Heart left ventricle (tissue), 16 donors: ENCODE measurements around the gene ARL6. TPM values are rescaled to one million over a fixed set of nuclear protein-coding genes. Genes with fewer than 3 reads are reported as not detected.

ENCODE experiments used
- ATAC-seq, 4 donors: fragments of 200-7000 bp; cut with Tn5 transposase; one replicate each; pipeline ENCODE4 v1.9.1; 2020 to 2022; ENCODE audit warnings: moderate library complexity in 4 of 4, mild to moderate bottlenecking in 3 of 4, moderate number of reproducible peaks in 1 of 4
- DNase-seq, 5 donors: peaks; one replicate each; pipeline ENCODE4 v3.0.0-alpha.2; 2020
- H3K27ac ChIP-seq, 12 donors: fragments of 200-600 bp; sonication (generic) in 4 of 12; one replicate each; pipeline versions ENCODE4 v1.5.0 to v1.8.0; 2016 to 2022; ENCODE audit warnings: mild to moderate bottlenecking in 2 of 12
- H3K27me3 ChIP-seq, 9 donors: fragments of 200-600 bp; sonication (generic) in 2 of 9; one replicate each; pipeline versions ENCODE4 v1.5.1 to v1.8.0; 2016 to 2022; ENCODE audit warnings: mild to moderate bottlenecking in 3 of 9
- H3K36me3 ChIP-seq, 9 donors: fragments of 200-600 bp; sonication (generic) in 2 of 9; one replicate each; pipeline versions ENCODE4 v1.5.0 to v1.8.0; 2018 to 2022; ENCODE audit warnings: mild to moderate bottlenecking in 2 of 9
- H3K4me1 ChIP-seq, 12 donors: fragments of 200-600 bp; sonication (generic) in 4 of 12; one replicate each; pipeline versions ENCODE4 v1.5.0 to v1.8.0; 2016 to 2022; ENCODE audit warnings: mild to moderate bottlenecking in 3 of 12
- H3K4me3 ChIP-seq, 12 donors: fragments of 200-600 bp; sonication (generic) in 4 of 12; one replicate each; pipeline versions ENCODE4 v1.5.0 to v1.8.0; 2017 to 2022; ENCODE audit warnings: mild to moderate bottlenecking in 9 of 12, moderate library complexity in 4 of 12
- H3K9me3 ChIP-seq, 12 donors: fragments of 200-600 bp; sonication (generic) in 4 of 12; one replicate each; pipeline versions ENCODE4 v1.5.0 to v1.8.0; 2016 to 2022; ENCODE audit warnings: mild to moderate bottlenecking in 1 of 12
- POLR2A ChIP-seq, 2 donors: fragments of 450-650 bp; IDR thresholded peaks; one replicate each; pipeline ENCODE4 v1.6.1; 2017; ENCODE audit warnings: antibody characterized with exemption in 2 of 2, mild to moderate bottlenecking in 2 of 2, moderate library complexity in 2 of 2
- WGBS, 4 donors: extraction: QIAGEN DNeasy Blood & Tissue Kit in 2 of 4; methylation state at CpG; one replicate each; pipeline versions ENCODE4 v1.1.5 to v1.1.7; 2013 to 2018; 5-methylcytosine and 5-hydroxymethylcytosine counted together
- intact Hi-C, 10 donors: fragments of 100-400 bp; cut with DNase I; formaldehyde crosslinking; loops; one replicate each; pipeline versions ENCODE4 v1.11.1 to v1.14.2; 2022
- polyA plus RNA-seq, 2 donors: library from polyadenylated mRNA; stranded (reverse); fragments of 200-250 nt; gene quantifications; one replicate each; pipeline ENCODE4 v1.2.3, GENCODE V29; 2013
- total RNA-seq, 9 donors: library from RNA; depleted of rRNA in 2 of 9; stranded (reverse); fragments of >200 nt in 2 of 9; fragmentation: NEBNext Ultra II Directional in 3 of 9; extraction: Animal tissue kit (Norgen Biotek cat#: 25700) in 3 of 9; gene quantifications; one replicate each; pipeline versions ENCODE4 v1.1.0 to v1.2.4, GENCODE V29; 2016 to 2023
- TF ChIP-seq, protein P1 (sequence below), 12 donors: fragments of 200-600 bp; sonication (generic) in 4 of 12; IDR thresholded peaks; one replicate each; pipeline versions ENCODE4 v1.5.0 to v1.8.0; 2018 to 2022; ENCODE audit warnings: antibody characterized with exemption in 12 of 12, mild to moderate bottlenecking in 5 of 12
- donor health status: ischemic (EF 13 %, LVEDD 7.1; RV severe dilation, severe dysfunction).
- donor health status: healthy with polysubstance abuse.
- donor health status: DM: no; HTN: yes; CAD: no.
- donor health status: DM: no; HTN: no; CAD: no.
- donor health status: ischemic (EF 25% LVEDD 6.9; RV normal size, moderate dysfunction).
- donor health status: ischemic (EF 25% LVEDD 5.7; RV mildly dilated, moderate dysfunction).
- donor health status: healthy.
- donor health status: DM: yes; HTN: yes; CAD: no.
- donor health status: ischemic (EF 35%, LVEDD 5.7; RV mildly dilated, moderate dysfunction).
- donor health status: nonischemic (EF 11% LVEDD 7.7; RV severe dilation, severe dysfunction).
- donor health status: DM: yes; HTN: yes; CAD: no.
- donor health status: PGD.
- donor health status: ischemic (EF 29% LVEDD 5.4; RV normal size, mild dysfunction).
- donor health status: nonischemic (EF 23%, LVEDD 6.1; RV moderate dilation, normal function).

Gene ARL6
- total and polyA plus RNA-seq, 11 donors, result 1.3 to 6.0 (median 3.9) TPM

DNA sequence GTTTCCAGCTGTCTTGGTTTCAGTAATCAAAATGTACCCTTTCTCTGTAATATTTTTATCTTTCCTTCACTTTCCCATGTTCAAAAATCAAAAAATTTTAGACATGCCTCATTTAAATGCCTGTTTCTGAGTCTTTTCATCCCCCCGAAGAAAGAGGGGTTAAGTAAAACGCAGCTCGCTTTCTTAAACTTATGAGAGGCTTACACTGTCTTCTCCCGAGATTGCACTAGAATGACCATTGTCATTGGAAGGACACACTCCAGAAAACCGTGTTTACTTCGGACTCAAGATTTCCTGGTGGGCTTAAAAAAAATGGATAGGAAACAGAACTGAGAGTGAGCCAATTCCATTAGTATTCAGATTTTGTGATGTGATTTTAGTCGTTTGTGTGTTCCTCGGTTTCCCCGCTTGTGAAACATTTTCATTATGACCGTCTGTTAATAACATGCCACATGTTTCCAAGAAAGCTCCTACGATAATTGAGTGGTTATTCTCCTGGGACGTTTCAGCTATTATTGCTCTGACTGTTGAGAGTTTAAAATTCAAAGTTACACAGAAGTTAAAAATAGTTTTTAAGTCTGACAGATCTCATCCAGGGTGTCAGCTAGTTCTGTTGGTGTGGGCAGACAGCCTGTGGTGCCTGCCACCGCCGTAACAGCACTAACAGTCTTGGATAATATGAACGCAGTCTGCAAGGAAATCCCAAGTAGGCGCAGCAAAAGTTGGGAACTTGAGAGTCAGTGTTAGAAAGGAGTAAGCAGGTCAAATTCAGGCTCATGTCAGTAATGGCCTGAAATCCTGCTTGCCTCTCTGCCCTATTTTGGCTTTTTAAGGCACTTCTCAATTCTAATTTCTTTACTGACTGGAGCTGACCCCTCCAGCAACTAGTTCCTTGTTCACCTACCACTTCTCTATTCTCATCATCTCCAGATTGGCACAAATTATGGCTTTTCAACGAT lies 58.8 kb downstream of the ARL6 start:
- Histone ChIP-seq H3K9me3 (no peaks in the 10 kb centered on the region), H3K4me1 (peaks cover 0 to 49% (median 35%) of the 10 kb centered on the region in 12 donors), H3K4me3 (peak overlapping the region; percentile 72 to 98 (median 84)), H3K27me3 (no peaks in the 10 kb centered on the region), H3K36me3 (no peaks in the 10 kb centered on the region), H3K27ac (peak overlapping the region in 11 of 12 donors; percentile 88 to 95 (median 91))
- 6 to 12% (median 10%) methylated on average over 17 of the region's 17 CpGs for WGBS, 4 donors
- DNase-seq (peak in 3 of 5 donors; percentile 24 to 45 (median 44)), ATAC-seq (peak; percentile 31 to 62 (median 47))
- TF ChIP-seq POLR2A (IDR thresholded peaks at IDR 0.05), result no peak
- TF ChIP-seq, protein P1, sequence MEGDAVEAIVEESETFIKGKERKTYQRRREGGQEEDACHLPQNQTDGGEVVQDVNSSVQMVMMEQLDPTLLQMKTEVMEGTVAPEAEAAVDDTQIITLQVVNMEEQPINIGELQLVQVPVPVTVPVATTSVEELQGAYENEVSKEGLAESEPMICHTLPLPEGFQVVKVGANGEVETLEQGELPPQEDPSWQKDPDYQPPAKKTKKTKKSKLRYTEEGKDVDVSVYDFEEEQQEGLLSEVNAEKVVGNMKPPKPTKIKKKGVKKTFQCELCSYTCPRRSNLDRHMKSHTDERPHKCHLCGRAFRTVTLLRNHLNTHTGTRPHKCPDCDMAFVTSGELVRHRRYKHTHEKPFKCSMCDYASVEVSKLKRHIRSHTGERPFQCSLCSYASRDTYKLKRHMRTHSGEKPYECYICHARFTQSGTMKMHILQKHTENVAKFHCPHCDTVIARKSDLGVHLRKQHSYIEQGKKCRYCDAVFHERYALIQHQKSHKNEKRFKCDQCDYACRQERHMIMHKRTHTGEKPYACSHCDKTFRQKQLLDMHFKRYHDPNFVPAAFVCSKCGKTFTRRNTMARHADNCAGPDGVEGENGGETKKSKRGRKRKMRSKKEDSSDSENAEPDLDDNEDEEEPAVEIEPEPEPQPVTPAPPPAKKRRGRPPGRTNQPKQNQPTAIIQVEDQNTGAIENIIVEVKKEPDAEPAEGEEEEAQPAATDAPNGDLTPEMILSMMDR (IDR thresholded peaks at IDR 0.05), result no peak
- intact Hi-C loops, result loop anchor here in 7 of 10 donors (5.0 to 10.0 kb wide), 10 partner anchors 39 to 149 kb away; partner anchors contain the start of genes RIOX2 (in 3 of the 7) and ARL6 (in 1 of the 7)

DNA sequence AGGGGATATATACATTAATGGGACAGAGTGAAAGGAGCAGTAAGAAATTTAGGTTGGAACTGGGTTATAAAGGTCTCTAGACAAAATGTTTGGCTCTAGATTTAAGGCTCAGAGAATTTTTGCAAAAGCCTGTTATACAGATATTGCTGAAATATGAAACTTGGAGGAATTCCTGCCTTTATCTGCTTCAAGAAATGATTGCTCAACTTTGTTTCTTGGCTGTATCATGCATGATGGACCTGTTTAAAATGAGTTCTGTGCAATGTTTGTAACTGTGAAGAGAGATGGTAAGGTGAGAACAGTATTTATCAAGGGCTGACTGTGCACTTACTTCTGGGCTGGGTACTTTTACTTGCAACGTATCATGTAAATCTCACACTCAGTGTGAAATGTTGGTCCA lies 60.5 kb downstream of the ARL6 start:
- WGBS, 4 donors, result 74 to 86% (median 80%) methylated on average over 1 of the region's 1 CpG
- H3K36me3 ChIP-seq, result no peaks in the 10 kb centered on the region
- TF ChIP-seq, protein P1 (IDR thresholded peaks at IDR 0.05), result no peak
- no peak for TF ChIP-seq POLR2A (IDR thresholded peaks at IDR 0.05)
- intact Hi-C loops, result loop anchor here in 5 of 10 donors (10.0 kb wide), 4 partner anchors 50 to 110 kb away; no protein-coding TSS in a partner anchor
- H3K4me1 ChIP-seq, result peaks cover 0 to 61% (median 43%) of the 10 kb centered on the region in 12 donors
- peak overlapping the region in 4 of 12 donors; percentile 5 to 89 (median 77) for H3K4me3 ChIP-seq
- H3K27me3 ChIP-seq, result no peaks in the 10 kb centered on the region
- no peak for DNase-seq
- H3K27ac ChIP-seq, result peak overlapping the region in 1 of 12 donors; percentile 32
- no peak for ATAC-seq
- no peaks in the 10 kb centered on the region for H3K9me3 ChIP-seq

DNA sequence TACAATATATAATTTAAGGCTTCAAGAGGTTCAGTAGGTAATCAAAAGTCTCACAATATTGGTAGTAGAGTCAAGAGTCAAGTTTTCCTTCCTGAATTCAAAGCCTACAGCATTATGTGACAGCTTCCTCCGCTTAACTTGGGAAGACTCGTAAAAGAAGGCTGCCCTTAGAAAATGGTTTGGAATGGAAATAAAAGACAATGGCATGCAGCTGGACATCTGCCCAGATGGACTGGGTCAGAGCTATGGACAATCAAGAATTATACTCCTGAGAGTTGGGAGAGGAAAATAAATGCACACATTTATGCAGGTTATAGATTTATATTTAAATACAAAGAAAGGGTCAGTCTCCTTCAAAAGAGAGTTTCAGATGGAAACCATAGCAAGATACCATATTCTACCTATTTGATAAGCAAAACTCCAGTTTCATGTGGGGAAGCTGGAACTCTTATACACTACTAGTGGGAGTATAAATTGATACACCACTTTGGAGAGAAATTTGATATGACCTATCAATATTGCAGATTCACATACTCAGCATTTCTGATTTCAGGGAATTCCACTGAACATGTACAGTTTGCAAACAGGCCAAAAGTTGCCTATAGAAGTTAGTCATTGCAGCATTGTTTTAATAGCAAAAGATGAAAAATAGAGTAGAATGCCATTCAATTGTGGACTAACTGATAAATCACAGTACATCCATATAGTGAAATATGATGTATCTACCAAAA lies 63.3 kb downstream of the ARL6 start:
- TF ChIP-seq POLR2A (IDR thresholded peaks at IDR 0.05), result no peak
- TF ChIP-seq, protein P1 (IDR thresholded peaks at IDR 0.05), result no peak
- peaks cover 0 to under 1% (median 0%) of the 10 kb centered on the region in 12 donors for H3K9me3 ChIP-seq
- intact Hi-C loops, result loop anchor here in 5 of 10 donors (10.0 kb wide), 4 partner anchors 47 to 107 kb away; no protein-coding TSS in a partner anchor
- ATAC-seq (no peak), DNase-seq (no peak)
- no peaks in the 10 kb centered on the region for H3K36me3 ChIP-seq
- H3K27ac ChIP-seq, result peak overlapping the region in 1 of 12 donors; percentile 4
- H3K27me3 ChIP-seq, result no peaks in the 10 kb centered on the region
- 30 to 55% (median 48%) methylated on average over 2 of the region's 2 CpGs for WGBS, 4 donors
- H3K4me3 ChIP-seq, result no peak overlapping the region
- peaks cover 0 to 68% (median 48%) of the 10 kb centered on the region in 12 donors for H3K4me1 ChIP-seq
